Activated CD4-positive, alpha-beta T cell treated with anti-CD3 and anti-CD28 coated beads, Interleukin-2, amount 10 ng/mL, durations not matched to agents 7 days and 5 days (primary cell): ENCODE measurements around the gene HS3ST3B1. TPM values are rescaled to one million over a fixed set of nuclear protein-coding genes. Genes with fewer than 3 reads are reported as not detected.

Experiments
- CTCF ChIA-PET: fragments of 350-600 bp; sonication (Branson Sonifier 250); formaldehyde crosslinking; loops from one replicate; lab custom pipeline; 2021; ENCODE audit warnings: antibody characterized with exemption; lab: Charles Lee
- POLR2A ChIA-PET: fragments of 350-600 bp; sonication (Branson Sonifier 250); formaldehyde crosslinking; loops from one replicate; lab custom pipeline; 2021; ENCODE audit warnings: antibody characterized with exemption; lab: Charles Lee
- DNase-seq: peaks from one replicate; pipeline ENCODE4 v3.0.0-alpha.2; 2020
- H3K27ac Mint-ChIP-seq: one replicate; pipeline ENCODE4 v1.8.0; 2021; ENCODE audit warnings: mild to moderate bottlenecking, moderate library complexity, mixed read lengths
- H3K27me3 Mint-ChIP-seq: one replicate; pipeline ENCODE4 v1.8.0; 2021; ENCODE audit warnings: mixed read lengths
- H3K36me3 Mint-ChIP-seq: one replicate; pipeline ENCODE4 v1.8.0; 2021; ENCODE audit warnings: low read depth, mixed read lengths
- H3K4me1 Mint-ChIP-seq: one replicate; pipeline ENCODE4 v1.8.0; 2021; ENCODE audit warnings: mixed read lengths
- H3K4me3 Mint-ChIP-seq: one replicate; pipeline ENCODE4 v1.8.0; 2021; ENCODE audit warnings: mild to moderate bottlenecking, moderate library complexity, mixed read lengths
- H3K9me3 Mint-ChIP-seq: one replicate; pipeline ENCODE4 v1.8.0; 2021; ENCODE audit warnings: mixed read lengths
- total RNA-seq, 2 experiments: library from RNA; stranded (reverse); gene quantifications; one replicate each; pipeline ENCODE4 v1.2.3, GENCODE V29; 2021

HS3ST3B1 gene
- 10 to 100 TPM; 11.5 to 11.9 TPM for total RNA-seq

DNA sequence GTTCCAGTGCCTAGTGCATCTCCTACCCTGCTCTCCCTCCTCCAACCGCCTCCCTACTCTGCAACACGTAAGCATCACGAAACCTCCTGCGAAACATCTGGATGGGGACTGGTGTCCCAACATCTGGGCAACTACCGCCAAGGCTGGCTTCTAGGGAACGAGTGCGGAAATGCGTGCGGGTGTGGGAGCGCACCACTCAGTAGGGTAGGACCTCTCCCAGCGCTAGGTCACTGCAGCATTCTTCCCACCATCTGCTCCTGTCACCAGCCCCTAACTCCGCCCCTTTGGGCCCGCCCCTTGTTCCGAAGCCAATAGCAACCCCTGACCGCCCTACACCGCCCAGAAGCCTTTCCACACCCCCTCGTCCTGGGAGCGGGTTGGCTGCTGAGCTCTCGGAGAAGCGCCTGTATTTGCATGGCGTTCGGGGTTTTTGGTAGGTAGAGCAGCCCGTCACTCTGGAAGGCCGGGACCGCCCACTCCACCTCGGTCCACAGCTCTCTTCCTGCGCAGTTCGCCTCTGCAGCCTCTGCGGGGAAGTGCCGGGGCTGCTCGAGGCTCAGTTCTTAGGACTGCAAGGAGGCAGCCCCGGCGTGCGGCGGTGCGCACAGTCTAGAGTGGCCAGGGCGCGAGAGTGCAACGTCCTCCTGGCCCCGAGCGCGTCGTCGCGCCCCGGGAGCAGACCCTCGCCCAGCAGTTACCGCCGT lies at the start of gene HS3ST3B1:
HS3ST3B1 (plus strand) TSS at position 507 of the 704 bp plus-strand sequence. CDS start 438 bp downstream, outside the sequence.
- peak within 1 kb of the TSS; percentile 92 for H3K27ac Mint-ChIP-seq
- ChIA-PET CTCF (interaction anchor here (0.6 to 3.5 kb wide), 11 partner anchors 16 to 697 kb away, joined by 3 to 18 read pairs (median 4); no protein-coding TSS in a partner anchor), POLR2A (interaction anchor here (0.7 to 2.1 kb wide), 3 partner anchors 99 to 208 kb away, joined by 3 to 7 read pairs (median 4); no protein-coding TSS in a partner anchor)
- peak; percentile 100 for DNase-seq
- peaks cover 39% of the 10 kb centered on the region for H3K27me3 Mint-ChIP-seq
- peak within 1 kb of the TSS; percentile 91 for H3K4me3 Mint-ChIP-seq
- H3K9me3 Mint-ChIP-seq = no peaks in the 10 kb centered on the region
- peaks cover 64% of the 10 kb centered on the region for H3K4me1 Mint-ChIP-seq
- peaks cover 11% of the 10 kb centered on the region for H3K36me3 Mint-ChIP-seq

GRCh38 chr17:14261406-14261805 lies 39.5 kb upstream of the HS3ST3B1 start:
- Mint-ChIP-seq H3K27ac (no peak overlapping the region), H3K27me3 (no peaks in the 10 kb centered on the region), H3K4me3 (no peak overlapping the region), H3K4me1 (no peaks in the 10 kb centered on the region), H3K36me3 (no peaks in the 10 kb centered on the region), H3K9me3 (peaks cover 7% of the 10 kb centered on the region)
- DNase-seq = no peak
- ChIA-PET POLR2A (no interaction called here), CTCF (interaction anchor here (0.9 kb wide), 1 partner anchor 14 kb away, joined by 3 read pairs; no protein-coding TSS in a partner anchor)

DNA sequence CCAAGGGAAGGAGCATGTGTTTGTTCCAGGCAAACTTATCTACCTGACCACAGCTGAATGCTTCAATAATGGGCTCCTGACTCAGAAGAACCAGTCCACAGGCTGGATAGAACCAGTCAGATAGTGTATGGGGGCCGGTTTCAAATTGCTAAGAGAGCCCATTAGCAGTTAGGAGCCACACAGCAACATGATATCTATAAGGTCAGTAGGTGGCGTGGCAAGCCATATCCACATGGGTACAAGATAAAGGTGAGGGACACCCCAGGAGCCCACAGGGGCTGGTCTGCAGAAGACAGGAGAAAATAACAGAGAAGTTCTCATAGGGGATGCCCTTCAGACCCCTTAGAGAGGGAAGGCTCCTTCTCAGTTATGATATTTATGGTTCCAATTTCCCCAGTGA lies 32.6 kb upstream of the HS3ST3B1 start:
- Mint-ChIP-seq H3K9me3 (no peaks in the 10 kb centered on the region), H3K36me3 (no peaks in the 10 kb centered on the region), H3K27ac (no peak overlapping the region), H3K27me3 (peaks cover 4% of the 10 kb centered on the region), H3K4me1 (no peaks in the 10 kb centered on the region), H3K4me3 (no peak overlapping the region)
- POLR2A ChIA-PET = no interaction called here
- DNase-seq = no peak
- CTCF ChIA-PET = no interaction called here

GRCh38 chr17:14269473-14269872 lies 31.4 kb upstream of the HS3ST3B1 start:
- Mint-ChIP-seq H3K36me3 (no peaks in the 10 kb centered on the region), H3K27ac (no peak overlapping the region), H3K4me3 (no peak overlapping the region), H3K9me3 (peaks cover 3% of the 10 kb centered on the region), H3K27me3 (peaks cover 8% of the 10 kb centered on the region), H3K4me1 (no peaks in the 10 kb centered on the region)
- ChIA-PET POLR2A (no interaction called here), CTCF (no interaction called here)
- DNase-seq = no peak

- ChIA-PET POLR2A (no interaction called here), CTCF (no interaction called here)
- H3K36me3 Mint-ChIP-seq = no peaks in the 10 kb centered on the region
- no peak for DNase-seq
- H3K4me3 Mint-ChIP-seq = no peak overlapping the region
- peaks cover 4% of the 10 kb centered on the region for H3K9me3 Mint-ChIP-seq
- no peaks in the 10 kb centered on the region for H3K4me1 Mint-ChIP-seq
- peaks cover 11% of the 10 kb centered on the region for H3K27me3 Mint-ChIP-seq
- no peak overlapping the region for H3K27ac Mint-ChIP-seq
These were observed 30.4 kb upstream of the HS3ST3B1 start for GRCh38 chr17:14270508-14270907.

- H3K27ac Mint-ChIP-seq = no peak overlapping the region
- ChIA-PET CTCF (no interaction called here), POLR2A (no interaction called here)
- DNase-seq = no peak
- no peaks in the 10 kb centered on the region for H3K36me3 Mint-ChIP-seq
- H3K27me3 Mint-ChIP-seq = peaks cover 16% of the 10 kb centered on the region
- H3K4me3 Mint-ChIP-seq = no peak overlapping the region
- H3K4me1 Mint-ChIP-seq = no peaks in the 10 kb centered on the region
- H3K9me3 Mint-ChIP-seq = peaks cover 6% of the 10 kb centered on the region
These were observed 24.2 kb upstream of the HS3ST3B1 start for GRCh38 chr17:14276535-14277250.

DNA sequence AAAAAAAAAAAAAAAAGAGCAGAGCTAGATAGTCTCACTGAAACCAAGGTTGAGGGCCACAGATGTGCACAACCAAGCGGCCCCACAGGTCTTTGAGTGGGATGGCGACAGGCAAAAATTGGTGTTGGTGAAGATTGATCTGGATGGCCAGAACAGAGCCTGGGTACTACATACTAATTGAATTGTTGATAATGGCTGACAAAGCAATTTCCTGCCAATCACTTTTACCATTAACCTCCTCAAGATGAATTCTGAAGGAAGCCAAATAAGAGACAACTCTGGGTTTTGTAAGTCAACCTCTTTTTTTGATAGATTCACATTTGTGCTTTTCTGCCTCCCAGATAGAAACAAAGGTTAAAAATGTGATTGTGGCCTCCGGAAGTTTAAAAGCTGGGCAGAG lies 19.4 kb upstream of the HS3ST3B1 start:
- H3K36me3 Mint-ChIP-seq = no peaks in the 10 kb centered on the region
- H3K9me3 Mint-ChIP-seq = no peaks in the 10 kb centered on the region
- H3K4me1 Mint-ChIP-seq = no peaks in the 10 kb centered on the region
- CTCF ChIA-PET = no interaction called here
- POLR2A ChIA-PET = no interaction called here
- no peak for DNase-seq
- no peak overlapping the region for H3K4me3 Mint-ChIP-seq
- no peak overlapping the region for H3K27ac Mint-ChIP-seq
- peaks cover 2% of the 10 kb centered on the region for H3K27me3 Mint-ChIP-seq

- Mint-ChIP-seq H3K4me1 (no peaks in the 10 kb centered on the region), H3K4me3 (no peak overlapping the region), H3K27me3 (peaks cover 2% of the 10 kb centered on the region), H3K36me3 (no peaks in the 10 kb centered on the region), H3K27ac (no peak overlapping the region), H3K9me3 (no peaks in the 10 kb centered on the region)
- DNase-seq = no peak
- CTCF ChIA-PET = no interaction called here
- POLR2A ChIA-PET = no interaction called here
These were observed 18.2 kb upstream of the HS3ST3B1 start for GRCh38 chr17:14282726-14283125.

GRCh38 chr17:14289162-14289561 lies 11.7 kb upstream of the HS3ST3B1 start:
- H3K4me1 Mint-ChIP-seq = no peaks in the 10 kb centered on the region
- H3K9me3 Mint-ChIP-seq = no peaks in the 10 kb centered on the region
- no peak overlapping the region for H3K27ac Mint-ChIP-seq
- no peaks in the 10 kb centered on the region for H3K36me3 Mint-ChIP-seq
- H3K27me3 Mint-ChIP-seq = peaks cover 32% of the 10 kb centered on the region
- no peak overlapping the region for H3K4me3 Mint-ChIP-seq
- POLR2A ChIA-PET = no interaction called here
- CTCF ChIA-PET = no interaction called here
- no peak for DNase-seq

- no peak for DNase-seq
- no peaks in the 10 kb centered on the region for H3K36me3 Mint-ChIP-seq
- no peak overlapping the region for H3K4me3 Mint-ChIP-seq
- CTCF ChIA-PET = no interaction called here
- POLR2A ChIA-PET = no interaction called here
- H3K27ac Mint-ChIP-seq = no peak overlapping the region
- no peaks in the 10 kb centered on the region for H3K9me3 Mint-ChIP-seq
- peaks cover 37% of the 10 kb centered on the region for H3K4me1 Mint-ChIP-seq
- peaks cover 73% of the 10 kb centered on the region for H3K27me3 Mint-ChIP-seq
These were observed 6.0 kb upstream of the HS3ST3B1 start for GRCh38 chr17:14294876-14295275.

- ChIA-PET CTCF (interaction anchor here (4.2 kb wide), 1 partner anchor 37 kb away, joined by 9 read pairs; no protein-coding TSS in a partner anchor), POLR2A (interaction anchor here (0.6 kb wide), 1 partner anchor 307 kb away, joined by 3 read pairs; no protein-coding TSS in a partner anchor)
- Mint-ChIP-seq H3K4me3 (no peak overlapping the region), H3K27me3 (peaks cover 72% of the 10 kb centered on the region), H3K4me1 (peaks cover 45% of the 10 kb centered on the region), H3K27ac (no peak overlapping the region), H3K9me3 (no peaks in the 10 kb centered on the region), H3K36me3 (no peaks in the 10 kb centered on the region)
- DNase-seq = no peak
These were observed 5.2 kb upstream of the HS3ST3B1 start for GRCh38 chr17:14295676-14296075.

GRCh38 chr17:14296166-14296910 lies 4.5 kb upstream of the HS3ST3B1 start:
- CTCF ChIA-PET = interaction anchor here (1.0 to 4.2 kb wide), 2 partner anchors 38 to 93 kb away, joined by 3 to 9 read pairs; no protein-coding TSS in a partner anchor
- POLR2A ChIA-PET = interaction anchor here (0.6 kb wide), 1 partner anchor 307 kb away, joined by 3 read pairs; no protein-coding TSS in a partner anchor
- no peaks in the 10 kb centered on the region for H3K9me3 Mint-ChIP-seq
- H3K27ac Mint-ChIP-seq = no peak overlapping the region
- no peak for DNase-seq
- H3K36me3 Mint-ChIP-seq = no peaks in the 10 kb centered on the region
- peak overlapping the region; percentile 40 for H3K4me3 Mint-ChIP-seq
- H3K27me3 Mint-ChIP-seq = peaks cover 67% of the 10 kb centered on the region
- peaks cover 46% of the 10 kb centered on the region for H3K4me1 Mint-ChIP-seq
